Ishikawa (cell line): ENCODE data around the gene KCNJ4.

ENCODE experiments used
- CEBPB ChIP-seq: IDR thresholded peaks from 2 replicates; pipeline ENCODE4 v1.6.1; 2012
- CREB1 ChIP-seq: IDR thresholded peaks from 2 replicates; pipeline ENCODE4 v1.6.1; 2012; ENCODE audit warnings: low read depth
- EGR1 ChIP-seq: IDR thresholded peaks from 2 replicates; pipeline ENCODE4 v1.6.1; 2012
- EP300 ChIP-seq: IDR thresholded peaks from 2 replicates; pipeline ENCODE4 v1.6.1; 2012; ENCODE audit warnings: borderline replicate concordance
- FOXM1 ChIP-seq: IDR thresholded peaks from 2 replicates; pipeline ENCODE4 v1.6.1; 2012; ENCODE audit warnings: low read depth, borderline replicate concordance
- MAX ChIP-seq: IDR thresholded peaks from 2 replicates; pipeline ENCODE4 v1.6.1; 2012
- NFIC ChIP-seq: IDR thresholded peaks from 2 replicates; pipeline ENCODE4 v1.6.1; 2012
- RAD21 ChIP-seq: IDR thresholded peaks from 2 replicates; pipeline ENCODE4 v1.6.1; 2012; ENCODE audit warnings: low read depth
- REST ChIP-seq: IDR thresholded peaks from 2 replicates; pipeline ENCODE4 v1.6.1; 2012; ENCODE audit warnings: low read depth, mild to moderate bottlenecking
- TAF1 ChIP-seq: IDR thresholded peaks from 2 replicates; pipeline ENCODE4 v1.6.1; 2012; ENCODE audit warnings: low read depth, mild to moderate bottlenecking
- TCF12 ChIP-seq: IDR thresholded peaks from 2 replicates; pipeline ENCODE4 v1.6.1; 2012; ENCODE audit warnings: low read depth
- TEAD4 ChIP-seq: IDR thresholded peaks from 2 replicates; pipeline ENCODE4 v1.6.1; 2012
- USF1 ChIP-seq: IDR thresholded peaks from 2 replicates; pipeline ENCODE4 v1.6.1; 2012
- YY1 ChIP-seq: IDR thresholded peaks from 2 replicates; pipeline ENCODE4 v1.6.1; 2012; ENCODE audit warnings: low read depth
- ZBTB7A ChIP-seq: IDR thresholded peaks from 2 replicates; pipeline ENCODE4 v1.6.1; 2012; ENCODE audit warnings: low read depth

Gene KCNJ4

GRCh38 chr22:38469306-38469781, 14.3 kb upstream of the KCNJ4 start:
- no peak for TF ChIP-seq RAD21
- TF ChIP-seq CREB1: no peak
- no peak for TF ChIP-seq MAX
- TF ChIP-seq EP300: no peak
- no peak for TF ChIP-seq USF1
- TF ChIP-seq NFIC: no peak
- TF ChIP-seq CEBPB: no peak

GRCh38 chr22:38468443-38469305, 13.7 kb upstream of the KCNJ4 start:
- TF ChIP-seq CREB1: no peak
- TF ChIP-seq ZBTB7A: 0 out of 2 replicates have a peak, but pooled peaks have one; percentile 7

- TF ChIP-seq FOXM1 (no peak), ZBTB7A (0 out of 2 replicates have a peak, but pooled peaks have one; percentile 19), CEBPB (no peak), RAD21 (peak; percentile 15; the same call in 1 of the 2 replicates), TEAD4 (0 out of 2 replicates have a peak, but pooled peaks have one; percentile 6), MAX (peak; percentile 78), EGR1 (peak; percentile 100)
These were observed 13.0 kb upstream of the KCNJ4 start, which contains the start of gene KDELR3 for GRCh38 chr22:38467904-38468442. Gene KDELR3, plus strand, starts transcription at chr22:38468096. Its CDS starts 138 bp downstream, at chr22:38468234.

- TF ChIP-seq ZBTB7A (no peak), EP300 (no peak), EGR1 (no peak), FOXM1 (no peak), CEBPB (no peak), TEAD4 (no peak), TAF1 (no peak), MAX (no peak), RAD21 (no peak), NFIC (no peak), CREB1 (no peak), YY1 (no peak), REST (no peak), TCF12 (no peak), USF1 (no peak)
These were observed 12.5 kb upstream of the KCNJ4 start for GRCh38 chr22:38467438-38467903.

GRCh38 chr22:38465673-38466490, 10.9 kb upstream of the KCNJ4 start:
- TF ChIP-seq MAX (peak; percentile 91), ZBTB7A (0 out of 2 replicates have a peak, but pooled peaks have one; percentile 15), TEAD4 (no peak)

GRCh38 chr22:38464992-38465672, 10.1 kb upstream of the KCNJ4 start:
- no peak for TF ChIP-seq RAD21
- no peak for TF ChIP-seq CEBPB
- no peak for TF ChIP-seq MAX
- no peak for TF ChIP-seq EP300
- TF ChIP-seq REST: no peak
- no peak for TF ChIP-seq ZBTB7A
